ENCODE results near the gene SLC8A2.

DNA sequence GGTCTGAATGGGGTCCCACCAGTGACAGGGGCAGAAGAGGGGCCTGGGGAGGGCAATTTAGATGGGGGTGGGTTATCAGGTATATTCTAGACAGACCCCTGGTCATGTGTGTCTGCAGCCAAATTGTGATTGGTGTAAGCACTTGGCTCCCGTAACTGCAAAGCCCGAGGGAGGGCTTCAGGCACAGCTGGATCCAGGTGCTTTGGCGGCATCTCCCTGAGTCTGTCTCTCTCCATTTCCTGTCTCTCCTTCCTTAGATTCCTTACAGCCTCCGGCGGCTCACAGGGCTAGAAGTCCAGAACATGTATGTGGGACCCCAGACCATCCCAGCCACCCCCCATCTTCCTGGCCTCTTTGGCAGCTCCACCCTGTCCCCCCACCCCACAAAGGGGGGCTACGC, 91.1 kb downstream of the SLC8A2 start:
- TF ChIP-seq, protein P1, sequence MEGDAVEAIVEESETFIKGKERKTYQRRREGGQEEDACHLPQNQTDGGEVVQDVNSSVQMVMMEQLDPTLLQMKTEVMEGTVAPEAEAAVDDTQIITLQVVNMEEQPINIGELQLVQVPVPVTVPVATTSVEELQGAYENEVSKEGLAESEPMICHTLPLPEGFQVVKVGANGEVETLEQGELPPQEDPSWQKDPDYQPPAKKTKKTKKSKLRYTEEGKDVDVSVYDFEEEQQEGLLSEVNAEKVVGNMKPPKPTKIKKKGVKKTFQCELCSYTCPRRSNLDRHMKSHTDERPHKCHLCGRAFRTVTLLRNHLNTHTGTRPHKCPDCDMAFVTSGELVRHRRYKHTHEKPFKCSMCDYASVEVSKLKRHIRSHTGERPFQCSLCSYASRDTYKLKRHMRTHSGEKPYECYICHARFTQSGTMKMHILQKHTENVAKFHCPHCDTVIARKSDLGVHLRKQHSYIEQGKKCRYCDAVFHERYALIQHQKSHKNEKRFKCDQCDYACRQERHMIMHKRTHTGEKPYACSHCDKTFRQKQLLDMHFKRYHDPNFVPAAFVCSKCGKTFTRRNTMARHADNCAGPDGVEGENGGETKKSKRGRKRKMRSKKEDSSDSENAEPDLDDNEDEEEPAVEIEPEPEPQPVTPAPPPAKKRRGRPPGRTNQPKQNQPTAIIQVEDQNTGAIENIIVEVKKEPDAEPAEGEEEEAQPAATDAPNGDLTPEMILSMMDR (IDR thresholded peaks at IDR 0.05): no peak
- TF ChIP-seq POLR2A (IDR thresholded peaks at IDR 0.05): no peak
